ENCODE measurements around the gene DPP6.

DPP6 gene

GRCh38 chr7:154871928-154872750 is 819.9 kb downstream of the DPP6 start:
- DNase-seq, result no peak

DNA sequence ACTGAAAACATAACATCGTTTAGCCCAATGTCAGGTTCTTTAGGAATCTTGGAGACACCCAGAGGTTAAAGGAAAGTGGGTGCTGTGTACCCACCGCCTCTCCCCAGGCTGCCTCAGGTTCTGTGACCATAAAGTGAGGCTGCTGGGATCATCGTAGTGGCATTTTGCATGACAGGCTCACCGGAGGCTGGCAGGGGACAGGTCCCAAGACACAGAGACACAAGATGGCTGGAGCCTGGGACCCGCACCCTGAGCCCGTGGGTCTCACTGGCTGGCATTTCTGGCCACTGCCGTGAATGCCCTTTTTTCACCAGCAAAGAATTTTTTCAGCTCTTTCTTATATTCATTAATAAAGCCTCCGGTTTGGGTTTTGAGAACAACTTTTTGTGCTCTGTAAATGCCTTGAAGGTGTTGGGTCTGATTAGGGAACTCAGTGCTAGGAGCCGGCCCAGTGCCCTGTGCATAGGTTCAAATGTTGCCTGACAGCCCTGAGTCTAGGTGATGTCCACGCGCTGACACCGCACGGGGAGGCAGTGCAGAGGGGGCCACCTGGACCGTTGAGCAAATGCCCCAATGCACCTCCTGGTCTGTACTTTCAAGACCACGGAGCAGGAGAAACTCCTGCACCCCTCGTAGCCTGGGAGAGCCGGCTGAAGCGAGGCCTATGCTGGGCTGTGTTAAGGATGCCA is 820.8 kb downstream of the DPP6 start:
- DNase-seq, result no peak

GRCh38 chr7:154873500-154874121 is 821.4 kb downstream of the DPP6 start:
- DNase-seq, result no peak

DNA sequence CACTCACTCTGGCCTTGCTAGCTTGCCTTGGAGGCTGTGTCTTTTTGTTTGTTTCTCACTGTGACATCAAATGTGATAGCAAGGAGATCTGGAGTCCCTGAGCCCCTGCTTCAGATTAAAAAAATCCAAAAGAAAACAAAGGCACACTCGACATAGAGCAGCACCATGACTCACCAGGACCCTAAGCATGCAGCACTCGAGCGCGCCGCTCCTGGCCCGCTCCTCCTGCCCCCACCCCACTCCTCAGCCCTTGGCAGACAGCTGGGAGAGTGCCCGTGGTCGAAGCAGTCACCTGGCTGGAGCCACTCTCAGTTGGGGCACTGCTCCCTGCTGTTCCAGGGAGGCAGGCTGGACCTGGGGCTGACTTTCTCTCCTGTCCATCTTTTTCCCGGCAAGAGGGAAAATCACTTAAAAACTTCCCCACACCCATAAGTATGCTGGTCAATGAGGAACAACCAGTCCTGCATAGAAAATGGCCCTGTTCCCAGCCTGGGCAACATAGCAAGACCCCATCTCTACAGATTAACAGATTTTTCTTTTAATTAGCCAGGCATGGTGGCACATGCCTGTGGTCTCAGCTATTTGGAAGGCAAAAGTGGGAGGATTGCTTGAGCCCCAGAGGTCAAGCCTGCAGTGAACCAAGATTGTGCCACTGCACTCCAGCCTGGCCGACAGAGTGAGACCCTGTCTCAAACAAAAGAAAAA is 822.4 kb downstream of the DPP6 start:
- DNase-seq, result no peak

- DNase-seq, result no peak
These were observed 823.1 kb downstream of the DPP6 start for GRCh38 chr7:154875297-154875696.

DNA sequence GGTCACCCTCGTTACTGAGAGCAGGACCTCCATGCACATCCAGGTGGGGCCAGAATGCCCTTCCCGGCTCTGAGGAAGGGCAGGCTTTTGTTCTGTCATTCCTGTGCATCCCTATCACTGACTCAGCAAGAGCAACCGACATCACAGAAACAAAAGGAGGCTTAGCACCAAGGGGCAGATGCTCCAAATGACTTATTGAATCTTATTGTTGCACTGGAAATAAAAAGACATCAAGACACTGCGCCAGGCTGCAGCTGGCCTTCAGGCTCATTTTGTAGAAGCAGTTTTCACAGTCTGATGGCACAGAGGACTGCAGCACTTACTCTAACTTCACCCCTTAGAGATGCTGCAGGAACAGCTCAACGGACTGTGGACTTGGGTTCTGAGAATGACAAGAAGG is 824.3 kb downstream of the DPP6 start:
- DNase-seq, result no peak

GRCh38 chr7:154877031-154877430 is 824.8 kb downstream of the DPP6 start:
- DNase-seq, result no peak

- DNase-seq, result no peak
These were observed 827.4 kb downstream of the DPP6 start for GRCh38 chr7:154879629-154880028.

DNA sequence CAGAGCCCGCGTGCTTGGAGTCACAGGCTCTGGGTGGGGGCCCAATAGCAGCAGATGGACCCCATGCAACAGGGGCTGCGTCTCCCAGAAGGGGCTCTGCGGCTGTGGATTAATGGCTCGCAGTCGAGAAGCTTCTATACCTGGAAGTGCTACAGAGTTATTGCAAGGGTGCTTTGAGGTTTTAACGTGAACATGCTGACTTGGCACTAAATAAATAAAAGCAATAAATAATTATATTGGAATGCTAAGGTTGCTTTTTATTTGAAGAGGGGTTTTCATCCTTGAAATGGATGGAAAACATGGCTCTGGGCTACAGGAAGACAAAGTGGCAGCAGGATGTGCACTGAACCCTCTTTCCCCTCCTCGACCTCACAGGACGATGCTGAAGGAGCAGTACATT is 828.3 kb downstream of the DPP6 start:
- no peak for DNase-seq

DNA sequence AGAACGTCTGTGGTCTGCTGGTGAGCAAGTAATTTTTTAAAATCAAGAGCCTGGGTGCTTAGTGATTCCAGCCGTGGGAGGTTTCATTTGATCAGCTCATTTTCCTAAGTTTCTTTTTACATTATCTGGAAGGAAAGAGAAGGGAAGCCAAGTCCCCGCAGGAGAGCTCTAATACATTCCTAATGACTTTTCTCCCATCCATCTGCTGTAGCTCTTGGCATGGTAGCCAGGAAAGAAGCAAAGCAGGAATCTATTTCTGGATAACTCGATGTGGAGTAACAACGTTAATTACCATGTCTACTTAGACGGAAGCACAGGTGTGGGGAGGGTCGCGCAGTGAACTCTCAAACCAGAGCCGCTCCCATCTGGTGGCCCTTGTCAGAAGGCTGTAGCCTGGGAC is 828.8 kb downstream of the DPP6 start:
- no peak for DNase-seq

DNA sequence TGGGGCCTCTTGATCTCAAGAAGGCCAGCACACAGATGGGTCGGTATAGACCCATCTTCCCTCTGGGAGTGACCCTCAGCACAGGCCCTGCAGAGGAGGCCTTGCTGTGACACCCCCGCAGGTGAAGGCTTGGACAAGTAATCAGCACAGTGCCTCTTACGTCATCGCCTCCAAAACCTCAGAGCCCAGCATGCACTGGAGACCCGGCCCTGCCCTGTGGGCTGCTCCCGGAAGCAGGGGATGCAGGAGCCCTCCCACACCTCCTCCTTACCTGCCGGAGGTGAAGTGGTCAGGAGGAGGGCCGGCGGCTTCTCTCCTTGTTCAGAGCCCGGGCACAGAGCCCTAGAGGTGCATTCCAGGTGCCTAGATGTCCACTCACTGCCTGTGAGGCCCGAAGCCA is 829.3 kb downstream of the DPP6 start:
- DNase-seq, result no peak

- no peak for DNase-seq
These were observed 830.8 kb downstream of the DPP6 start for GRCh38 chr7:154882931-154883474.

DNA sequence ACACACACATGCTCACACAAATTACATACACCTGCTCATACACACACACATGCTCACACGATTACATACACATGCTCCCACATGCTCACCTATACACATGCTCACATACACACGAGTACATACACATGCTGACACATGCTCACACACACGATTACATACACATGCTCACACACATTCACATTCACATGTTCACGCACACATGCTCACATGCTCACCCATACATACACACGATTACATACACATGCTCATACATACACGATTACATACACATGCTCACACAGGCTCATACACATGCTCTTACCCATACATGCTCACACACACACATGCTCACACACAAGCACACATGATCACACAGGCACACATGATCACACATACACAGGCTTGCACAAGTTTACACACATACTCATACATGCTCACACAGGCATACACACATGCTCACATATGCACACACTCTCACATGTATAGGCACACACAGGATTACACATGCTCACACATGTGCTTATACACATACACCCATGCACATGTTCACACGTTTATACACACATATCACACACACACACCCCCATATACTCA is 832.2 kb downstream of the DPP6 start:
- DNase-seq, result no peak

GRCh38 chr7:154886591-154886990 is 834.4 kb downstream of the DPP6 start:
- no peak for DNase-seq

GRCh38 chr7:154888690-154889089 is 836.5 kb downstream of the DPP6 start:
- DNase-seq, result no peak

GRCh38 chr7:154892459-154892858 is 840.3 kb downstream of the DPP6 start:
- no peak for DNase-seq

DNA sequence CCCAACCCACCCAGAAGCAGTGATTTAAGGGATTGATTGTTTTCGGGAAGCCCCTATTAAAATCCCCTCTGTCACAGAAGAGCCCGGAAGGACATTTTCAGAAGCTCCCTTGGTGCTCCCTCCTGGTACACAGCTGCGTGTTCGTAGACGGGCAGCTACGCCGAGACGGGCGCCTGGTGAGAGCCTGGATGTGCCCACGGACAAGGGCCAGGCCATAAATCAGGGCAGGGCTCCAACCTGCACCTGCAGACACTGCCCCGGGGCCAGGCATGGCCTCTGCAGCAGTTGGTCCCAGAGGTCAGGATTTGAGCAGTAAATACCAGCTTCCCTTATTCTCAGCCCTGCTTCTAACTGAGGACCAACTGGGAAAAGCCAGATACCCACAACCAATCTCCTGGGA is 843.9 kb downstream of the DPP6 start:
- no peak for DNase-seq

DNA sequence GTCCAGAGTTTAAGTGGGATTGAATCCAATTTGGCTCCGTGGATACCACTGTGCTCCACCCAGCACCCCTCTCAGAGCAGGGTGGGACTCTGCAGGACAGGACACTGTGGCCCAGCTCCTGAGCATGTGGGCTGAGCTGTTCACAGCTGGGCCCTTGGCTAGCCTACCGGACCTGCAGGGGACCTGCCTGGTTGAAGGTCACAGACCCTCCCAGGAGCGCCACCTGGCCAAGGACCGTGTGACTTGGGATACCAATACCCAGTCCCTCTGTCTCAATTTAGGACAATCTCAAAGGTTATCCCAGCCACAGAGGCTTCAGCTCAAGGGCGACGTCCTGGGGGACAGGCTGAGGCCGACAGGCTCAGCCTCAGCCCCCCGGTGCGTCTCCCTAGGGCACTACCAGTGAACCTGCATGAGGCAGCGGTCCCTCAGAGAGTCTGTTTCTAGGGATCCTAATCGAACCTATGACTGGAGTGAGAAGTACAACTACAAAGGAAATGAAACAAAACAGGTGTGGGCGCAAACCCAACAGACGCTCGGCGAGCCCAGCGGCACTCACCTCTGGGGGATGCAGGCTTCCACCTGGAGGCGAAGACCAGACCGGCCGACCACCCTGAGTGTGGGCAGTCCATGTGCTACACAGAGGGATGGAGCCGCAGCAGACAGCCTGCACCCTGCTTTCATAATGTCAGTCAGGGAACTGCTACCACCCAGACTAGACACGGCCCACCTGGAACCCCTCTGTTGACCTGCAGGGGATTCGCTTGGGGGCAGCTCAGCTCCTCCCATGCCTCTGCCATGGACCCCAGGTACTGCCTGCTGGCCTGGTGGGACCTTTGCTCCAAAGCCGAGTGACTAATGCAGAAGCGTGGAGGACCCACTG is 847.0 kb downstream of the DPP6 start:
- no peak for DNase-seq

DNA sequence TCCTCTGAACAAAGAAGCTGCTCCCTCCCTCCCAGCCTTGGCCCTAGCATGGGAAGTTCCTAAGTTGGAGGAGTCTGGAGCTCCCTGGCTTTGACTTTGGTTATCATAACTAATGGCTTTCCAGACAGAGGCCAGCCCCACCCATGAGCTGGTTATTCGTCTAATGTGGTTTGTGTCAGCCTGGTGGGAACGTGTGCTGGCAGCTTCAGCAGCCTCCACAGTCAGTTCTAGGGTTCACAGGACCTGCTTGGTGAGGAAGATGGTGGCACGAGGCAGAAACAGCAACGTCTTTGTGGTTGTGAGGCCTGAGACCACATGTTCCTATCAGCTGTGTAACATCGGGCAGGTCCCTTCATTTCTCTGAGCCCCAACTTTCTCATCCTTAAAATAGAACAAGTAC is 847.7 kb downstream of the DPP6 start:
- DNase-seq, result no peak

DNA sequence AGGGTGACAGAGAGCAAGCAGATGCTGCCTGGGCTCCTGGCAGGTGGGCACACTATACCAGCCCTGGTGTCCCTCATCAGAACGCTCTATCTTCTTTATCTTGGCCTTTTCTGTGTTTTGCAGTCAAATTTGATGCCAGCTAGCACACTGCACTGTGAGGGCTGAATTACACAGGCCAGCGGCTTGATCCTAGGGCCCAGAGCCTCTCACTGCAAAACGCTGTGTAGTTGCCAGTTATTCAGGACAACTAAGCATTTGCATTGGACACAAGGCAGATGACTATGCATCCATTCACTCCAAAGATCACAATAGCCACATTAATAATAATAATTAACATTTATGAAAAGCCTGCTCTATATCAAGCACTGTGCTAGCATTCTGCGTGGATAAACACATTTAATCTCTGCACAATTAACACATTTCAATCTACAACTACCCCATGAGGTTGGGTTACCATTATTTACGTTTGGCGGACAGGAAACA is 850.4 kb downstream of the DPP6 start:
- no peak for DNase-seq

DNA sequence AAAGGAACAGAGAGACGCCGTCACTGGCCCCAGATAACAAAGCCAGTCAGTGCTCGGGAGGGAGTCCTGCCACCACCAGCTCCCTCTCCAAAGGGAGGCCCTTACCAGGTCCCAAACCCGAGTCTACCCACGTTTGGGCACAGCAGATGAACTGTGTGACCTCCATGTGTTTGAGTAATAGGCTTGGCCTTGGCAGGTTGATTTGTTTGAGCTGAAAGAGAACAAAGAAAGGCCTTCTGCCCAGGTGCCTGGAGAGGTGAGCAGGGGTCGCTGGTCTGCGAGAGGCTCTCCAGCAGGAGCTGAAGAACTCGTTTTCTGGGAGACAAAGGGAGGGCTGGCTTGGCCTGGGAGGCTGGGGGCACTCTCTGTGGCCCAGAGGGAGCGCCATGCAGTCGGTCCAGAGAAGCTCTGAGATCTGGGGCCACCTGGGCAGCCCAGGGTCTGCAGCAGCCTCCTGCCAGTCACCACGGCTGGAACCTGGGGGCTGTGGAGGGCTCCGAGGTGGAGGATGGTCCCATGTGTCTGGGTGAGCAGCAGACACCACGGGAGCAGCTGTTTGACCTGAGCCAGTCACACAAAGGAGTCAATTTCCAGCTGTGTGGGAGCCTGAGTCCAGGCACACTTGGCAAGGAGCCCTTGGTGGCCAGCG is 851.0 kb downstream of the DPP6 start:
- no peak for DNase-seq
